Right lobe of liver (tissue), 6 donors: ENCODE measurements around the gene CPLX1. TPM values are rescaled to one million over a fixed set of nuclear protein-coding genes. Genes with fewer than 3 reads are reported as not detected.

ENCODE experiments used
- ATAC-seq, 4 donors: fragments of 200-7000 bp; cut with Tn5 transposase; one replicate each; pipeline ENCODE4 v1.9.1; 2020; ENCODE audit warnings: mild to moderate bottlenecking in 4 of 4, moderate library complexity in 4 of 4
- DNase-seq, 3 donors: peaks; one replicate each; pipeline ENCODE4 v3.0.0-alpha.2; 2020
- H3K27ac ChIP-seq, 3 donors: fragments of 200-600 bp; one replicate each; pipeline ENCODE4 v1.8.0; 2022
- H3K27me3 ChIP-seq, 2 donors: fragments of 200-600 bp; one replicate each; pipeline ENCODE4 v1.8.0; 2022
- H3K36me3 ChIP-seq, 4 donors: fragments of 200-600 bp; sonication (generic) in 1 of 4; one replicate each; pipeline versions ENCODE4 v1.5.1 to v1.8.0; 2017 to 2022; ENCODE audit warnings: control low read depth in 1 of 4
- H3K4me1 ChIP-seq, 4 donors: fragments of 200-600 bp; sonication (generic) in 1 of 4; one replicate each; pipeline versions ENCODE4 v1.5.1 to v1.8.0; 2017 to 2022; ENCODE audit warnings: control low read depth in 1 of 4
- H3K4me3 ChIP-seq, 3 donors: fragments of 200-600 bp; one replicate each; pipeline ENCODE4 v1.8.0; 2022
- H3K9me3 ChIP-seq, 4 donors: fragments of 200-600 bp; sonication (generic) in 1 of 4; one replicate each; pipeline versions ENCODE4 v1.5.1 to v1.8.0; 2017 to 2022; ENCODE audit warnings: control low read depth in 1 of 4
- CTCF ChIP-seq, 4 donors: fragments of 200-600 bp in 3 of 4; fragments of 450-650 bp in 1 of 4; IDR thresholded peaks; one replicate each; pipeline versions ENCODE4 v1.5.1 to v1.8.0; 2016 to 2022; ENCODE audit warnings: antibody characterized with exemption in 4 of 4, mild to moderate bottlenecking in 2 of 4
- POLR2A ChIP-seq: fragments of 450-650 bp; IDR thresholded peaks from one replicate; pipeline ENCODE4 v1.6.1; 2017; ENCODE audit warnings: antibody characterized with exemption, mild to moderate bottlenecking
- WGBS: methylation state at CpG from one replicate; pipeline ENCODE4 v1.1.6; 2018; ENCODE audit warnings: low coverage, low lambda C conversion rate; ENCODE audit not compliant: insufficient coverage; ENCODE audit errors: missing lambda C conversion rate; 5-methylcytosine and 5-hydroxymethylcytosine counted together
- intact Hi-C, 2 donors: fragments of 100-400 bp; cut with DNase I; formaldehyde crosslinking; loops; one replicate each; pipeline versions ENCODE4 v1.11.2 to v1.14.1; 2022
- total RNA-seq, 6 experiments: library from RNA; depleted of rRNA in 2 of 6; stranded (reverse); fragments of >200 nt in 2 of 6; fragmentation: NEBNext Ultra II Directional in 3 of 6; extraction: Animal tissue kit (Norgen Biotek cat#: 25700) in 3 of 6; gene quantifications; one replicate each; pipeline versions ENCODE4 v1.1.0 to v1.2.4, GENCODE V29; 2016 to 2023
- donor health status: DM: no; HTN: yes; CAD: no.
- donor health status: DM: no; HTN: no; CAD: no.
- donor health status: DM: no; HTN: no; CAD: no.
- donor health status: DM: no; HTN: yes; CAD: no.
- donor health status: DM: no; HTN: yes; CAD: no.

The CPLX1 gene
- total RNA-seq, 6 experiments from 2014 or later: 0.86 to 3.7 (median 2.4) TPM

DNA sequence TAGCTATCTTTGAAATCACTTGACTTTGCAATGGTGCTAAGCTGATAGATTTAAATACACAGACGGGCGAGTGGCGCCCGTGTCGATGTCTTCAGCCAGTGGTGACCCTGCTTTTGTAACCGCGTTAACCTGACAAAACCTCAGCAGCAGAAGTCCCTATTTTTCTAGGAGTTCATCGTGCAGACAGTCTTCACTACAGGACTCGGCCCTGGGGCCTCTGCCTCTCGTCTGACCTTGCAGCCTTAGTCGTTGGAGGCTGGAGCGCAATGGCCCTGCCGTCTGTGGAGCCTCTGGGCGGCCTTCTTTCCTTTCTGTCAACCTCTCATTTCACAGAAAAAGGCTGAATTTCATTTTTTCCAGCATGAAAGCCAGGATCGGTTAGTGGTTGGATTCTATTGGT lies 57.9 kb downstream of the CPLX1 start:
- DNase-seq: peak in 1 of 3 donors; percentile 20
- no peak overlapping the region for H3K27ac ChIP-seq
- no peak for ATAC-seq
- WGBS: 99% methylated on average over 11 of the region's 15 CpGs
- intact Hi-C loops: no loop called here
- no peaks in the 10 kb centered on the region for H3K9me3 ChIP-seq
- TF ChIP-seq CTCF (IDR thresholded peaks at IDR 0.05) (no peak), POLR2A (no peak)
- no peak overlapping the region for H3K4me3 ChIP-seq
- H3K27me3 ChIP-seq: no peaks in the 10 kb centered on the region
- peaks cover 0 to 19% (median 4%) of the 10 kb centered on the region in 4 donors for H3K4me1 ChIP-seq
- H3K36me3 ChIP-seq: peaks cover 0 to 35% (median 1%) of the 10 kb centered on the region in 4 donors

GRCh38 chr4:766559-767283 lies 59.2 kb downstream of the CPLX1 start:
- 68% methylated on average over 8 of the region's 21 CpGs for WGBS
- no peaks in the 10 kb centered on the region for H3K27me3 ChIP-seq
- peak in 1 of 3 donors; percentile 47 for DNase-seq
- H3K36me3 ChIP-seq: peaks cover 0 to 29% (median 2%) of the 10 kb centered on the region in 4 donors
- TF ChIP-seq CTCF (IDR thresholded peaks at IDR 0.05): no peak
- no peak for TF ChIP-seq POLR2A
- no peak for ATAC-seq
- H3K4me1 ChIP-seq: peaks cover 0 to 19% (median 4%) of the 10 kb centered on the region in 4 donors
- intact Hi-C loops: no loop called here
- H3K4me3 ChIP-seq: no peak overlapping the region
- H3K27ac ChIP-seq: no peak overlapping the region
- no peaks in the 10 kb centered on the region for H3K9me3 ChIP-seq

- 68% methylated on average over 6 of the region's 7 CpGs for WGBS
- intact Hi-C loops: no loop called here
- ATAC-seq (peak; percentile 3 to 14 (median 5)), DNase-seq (no peak)
- Histone ChIP-seq H3K27ac (no peak overlapping the region), H3K36me3 (peaks cover 0 to 32% (median 5%) of the 10 kb centered on the region in 4 donors), H3K4me3 (no peak overlapping the region), H3K27me3 (no peaks in the 10 kb centered on the region), H3K9me3 (no peaks in the 10 kb centered on the region), H3K4me1 (peaks cover 0 to 19% (median 4%) of the 10 kb centered on the region in 4 donors)
- TF ChIP-seq POLR2A (no peak), CTCF (IDR thresholded peaks at IDR 0.05) (no peak)
Observed at GRCh38 chr4:766152-766515, 59.8 kb downstream of the CPLX1 start.

- TF ChIP-seq POLR2A: peak; percentile 8
- TF ChIP-seq CTCF (IDR thresholded peaks at IDR 0.05): no peak
- Histone ChIP-seq H3K27ac (no peak overlapping the region), H3K36me3 (peaks cover 0 to 29% (median 4%) of the 10 kb centered on the region in 4 donors), H3K27me3 (no peaks in the 10 kb centered on the region), H3K9me3 (no peaks in the 10 kb centered on the region), H3K4me1 (peaks cover 0 to 19% (median 4%) of the 10 kb centered on the region in 4 donors), H3K4me3 (no peak overlapping the region)
- intact Hi-C loops: no loop called here
- peak in 2 of 3 donors; percentile 39 to 49 for DNase-seq
- ATAC-seq: peak; percentile 6 to 19 (median 9)
- 76% methylated on average over 7 of the region's 16 CpGs for WGBS
Observed at GRCh38 chr4:764405-765169, 61.3 kb downstream of the CPLX1 start.
